ENCODE results near the gene ZNF175. TPM values are rescaled to one million over a fixed set of nuclear protein-coding genes. Genes with fewer than 3 reads are reported as not detected.
"Not testable (repeated sequence)": the region's sequence is repeated elsewhere in the genome, so short reads cannot be mapped to it uniquely, and the experiment has no call there.

ZNF175 gene
- total RNA-seq, 2 donors from 2014 or later, result 6.6 to 15.6 TPM

DNA sequence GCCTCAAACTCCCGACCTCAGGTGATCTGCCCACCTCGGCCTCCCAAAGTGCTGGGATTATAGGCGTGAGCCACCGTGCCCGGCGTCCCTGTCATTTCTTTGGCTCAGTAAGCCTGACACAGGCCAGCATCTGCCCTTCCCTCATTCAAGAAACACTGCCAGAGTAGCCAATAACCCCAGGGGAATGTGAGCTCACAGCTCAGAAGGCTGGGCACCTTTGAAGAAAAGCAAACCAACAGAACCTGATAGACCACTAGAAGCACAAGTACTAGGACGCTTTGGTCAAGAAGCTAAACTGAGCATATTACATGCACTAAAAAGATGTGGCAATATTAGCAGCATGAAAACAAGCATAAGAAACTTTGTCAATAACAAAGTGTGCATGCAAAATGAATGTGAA, 44.9 kb downstream of the ZNF175 start:
- TF ChIP-seq, protein P1, sequence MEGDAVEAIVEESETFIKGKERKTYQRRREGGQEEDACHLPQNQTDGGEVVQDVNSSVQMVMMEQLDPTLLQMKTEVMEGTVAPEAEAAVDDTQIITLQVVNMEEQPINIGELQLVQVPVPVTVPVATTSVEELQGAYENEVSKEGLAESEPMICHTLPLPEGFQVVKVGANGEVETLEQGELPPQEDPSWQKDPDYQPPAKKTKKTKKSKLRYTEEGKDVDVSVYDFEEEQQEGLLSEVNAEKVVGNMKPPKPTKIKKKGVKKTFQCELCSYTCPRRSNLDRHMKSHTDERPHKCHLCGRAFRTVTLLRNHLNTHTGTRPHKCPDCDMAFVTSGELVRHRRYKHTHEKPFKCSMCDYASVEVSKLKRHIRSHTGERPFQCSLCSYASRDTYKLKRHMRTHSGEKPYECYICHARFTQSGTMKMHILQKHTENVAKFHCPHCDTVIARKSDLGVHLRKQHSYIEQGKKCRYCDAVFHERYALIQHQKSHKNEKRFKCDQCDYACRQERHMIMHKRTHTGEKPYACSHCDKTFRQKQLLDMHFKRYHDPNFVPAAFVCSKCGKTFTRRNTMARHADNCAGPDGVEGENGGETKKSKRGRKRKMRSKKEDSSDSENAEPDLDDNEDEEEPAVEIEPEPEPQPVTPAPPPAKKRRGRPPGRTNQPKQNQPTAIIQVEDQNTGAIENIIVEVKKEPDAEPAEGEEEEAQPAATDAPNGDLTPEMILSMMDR (IDR thresholded peaks at IDR 0.05), result no peak

GRCh38 chr19:51621178-51621577, 50.1 kb downstream of the ZNF175 start:
- DNase-seq (ENCODE audit: low spot score), result no peak
- H3K9me3 ChIP-seq, result no peaks in the 10 kb centered on the region
- H3K27ac ChIP-seq, result no peak overlapping the region
- H3K27me3 ChIP-seq (replicated peaks; ENCODE audit: insufficient read depth), result no peaks in the 10 kb centered on the region
- H3K4me1 ChIP-seq (ENCODE audit: control insufficient read depth in 1 of 2, low read depth in 2 of 2), result no peaks in the 10 kb centered on the region
- no peaks in the 10 kb centered on the region for H3K36me3 ChIP-seq
- no peak overlapping the region for H3K4me3 ChIP-seq
- TF ChIP-seq, protein P1 (IDR thresholded peaks at IDR 0.05), result no peak
- no peak for ATAC-seq (ENCODE audit: insufficient number of reproducible peaks, low FRiP score, low read depth)

More for the DNA sequence above, 44.9 kb downstream of the ZNF175 start:
- no peak for ATAC-seq (ENCODE audit: insufficient number of reproducible peaks, low FRiP score, low read depth)
- Histone ChIP-seq H3K36me3 (no peaks in the 10 kb centered on the region), H3K27ac (no peak overlapping the region), H3K27me3 (replicated peaks; ENCODE audit: insufficient read depth) (no peaks in the 10 kb centered on the region), H3K4me3 (no peak overlapping the region), H3K9me3 (no peaks in the 10 kb centered on the region), H3K4me1 (ENCODE audit: control insufficient read depth in 1 of 2, low read depth in 2 of 2) (no peaks in the 10 kb centered on the region)
- no peak for DNase-seq (ENCODE audit: low spot score)

DNA sequence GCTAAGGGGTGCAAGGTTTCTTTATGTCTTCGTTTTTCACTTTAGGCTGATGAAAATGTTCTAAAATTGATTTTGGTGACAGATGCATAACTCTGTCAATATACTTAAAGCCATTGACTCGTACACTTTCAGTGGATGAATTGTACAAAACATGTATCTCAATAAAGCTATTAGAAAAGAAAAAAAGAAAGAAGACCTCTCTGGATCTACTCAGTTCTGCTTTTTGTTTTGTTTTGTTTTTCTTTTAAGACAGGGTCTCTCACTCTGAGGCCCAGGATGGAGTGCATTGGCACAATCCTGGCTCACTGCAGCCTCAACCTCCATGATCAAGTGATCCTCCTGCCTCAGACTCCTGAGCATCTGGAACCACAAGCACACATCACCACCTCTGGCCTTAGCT, 55.6 kb downstream of the ZNF175 start:
- no peaks in the 10 kb centered on the region for H3K36me3 ChIP-seq
- H3K9me3 ChIP-seq, result no peaks in the 10 kb centered on the region
- DNase-seq (ENCODE audit: low spot score) (no peak), ATAC-seq (ENCODE audit: insufficient number of reproducible peaks, low FRiP score, low read depth) (no peak)
- no peak overlapping the region for H3K27ac ChIP-seq
- no peaks in the 10 kb centered on the region for H3K4me1 ChIP-seq (ENCODE audit: control insufficient read depth in 1 of 2, low read depth in 2 of 2)
- H3K27me3 ChIP-seq (replicated peaks; ENCODE audit: insufficient read depth), result no peaks in the 10 kb centered on the region
- TF ChIP-seq, protein P1 (IDR thresholded peaks at IDR 0.05), result no peak
- H3K4me3 ChIP-seq, result no peak overlapping the region

GRCh38 chr19:51627491-51628138, 56.5 kb downstream of the ZNF175 start:
- TF ChIP-seq, protein P1 (IDR thresholded peaks at IDR 0.05), result no peak
- Histone ChIP-seq H3K9me3 (no peaks in the 10 kb centered on the region), H3K4me3 (no peak overlapping the region), H3K4me1 (ENCODE audit: control insufficient read depth in 1 of 2, low read depth in 2 of 2) (no peaks in the 10 kb centered on the region), H3K27me3 (replicated peaks; ENCODE audit: insufficient read depth) (no peaks in the 10 kb centered on the region), H3K27ac (no peak overlapping the region), H3K36me3 (no peaks in the 10 kb centered on the region)
- no peak for ATAC-seq (ENCODE audit: insufficient number of reproducible peaks, low FRiP score, low read depth)
- DNase-seq (ENCODE audit: low spot score), result no peak

- no peak overlapping the region for H3K27ac ChIP-seq
- no peak for ATAC-seq (ENCODE audit: insufficient number of reproducible peaks, low FRiP score, low read depth)
- H3K9me3 ChIP-seq, result no peaks in the 10 kb centered on the region
- no peak for DNase-seq (ENCODE audit: low spot score)
- H3K4me1 ChIP-seq (ENCODE audit: control insufficient read depth in 1 of 2, low read depth in 2 of 2), result no peaks in the 10 kb centered on the region
- TF ChIP-seq, protein P1 (IDR thresholded peaks at IDR 0.05), result no peak
- H3K27me3 ChIP-seq (replicated peaks; ENCODE audit: insufficient read depth), result no peaks in the 10 kb centered on the region
- no peak overlapping the region for H3K4me3 ChIP-seq
- H3K36me3 ChIP-seq, result no peaks in the 10 kb centered on the region
Measured at GRCh38 chr19:51628153-51628939, 57.3 kb downstream of the ZNF175 start.

- not testable (repeated sequence) for H3K4me1 ChIP-seq (ENCODE audit: control insufficient read depth in 1 of 2, low read depth in 2 of 2); H3K27me3 ChIP-seq (replicated peaks; ENCODE audit: insufficient read depth); DNase-seq (ENCODE audit: low spot score); ATAC-seq (ENCODE audit: insufficient number of reproducible peaks, low FRiP score, low read depth); H3K9me3 ChIP-seq; H3K36me3 ChIP-seq; H3K27ac ChIP-seq; H3K4me3 ChIP-seq
Measured at GRCh38 chr19:51630315-51630714, 59.2 kb downstream of the ZNF175 start, which contains the start of gene SIGLEC5. Gene SIGLEC5 (minus strand): TSS chr19:51630401. CDS start chr19:51630335, 66 bp downstream.
